Stimulated activated naive B cell treated with anti-CD40 and anti-IgM and Interleukin-4, amounts not matched to agents 10 μg/mL and 1 μg/mL and 100 μg/mL, for 72 hours (primary cell): ENCODE data around the gene GRIK1.
"Not testable (repeated sequence)": the region's sequence is repeated elsewhere in the genome, so short reads cannot be mapped to it uniquely, and the experiment has no call there.

Experiments used
- ATAC-seq, 2 donors: fragments of 150-1000 bp; cut with Tn5 transposase; replicated peaks; 2 replicates each; pipeline ENCODE4 v1.10.0; 2021; ENCODE audit warnings: moderate library complexity in 1 of 2
- DNase-seq: peaks from one replicate; pipeline ENCODE4 v3.0.0; 2021
- H3K27ac Mint-ChIP-seq: one replicate; pipeline ENCODE4 v1.8.0; 2022; ENCODE audit warnings: mild to moderate bottlenecking, mixed read lengths
- H3K27me3 Mint-ChIP-seq, 2 donors: one replicate each; pipeline ENCODE4 v1.8.0; 2022; ENCODE audit warnings: mixed read lengths in 2 of 2
- H3K36me3 Mint-ChIP-seq, 2 donors: one replicate each; pipeline ENCODE4 v1.8.0; 2022; ENCODE audit warnings: mixed read lengths in 2 of 2, mild to moderate bottlenecking in 1 of 2
- H3K4me1 Mint-ChIP-seq, 2 donors: one replicate each; pipeline ENCODE4 v1.8.0; 2022; ENCODE audit warnings: mixed read lengths in 2 of 2, mild to moderate bottlenecking in 1 of 2
- H3K4me3 Mint-ChIP-seq, 2 donors: one replicate each; pipeline ENCODE4 v1.8.0; 2022; ENCODE audit warnings: mild to moderate bottlenecking in 2 of 2, mixed read lengths in 2 of 2, moderate library complexity in 1 of 2
- H3K9me3 Mint-ChIP-seq, 2 donors: one replicate each; pipeline ENCODE4 v1.8.0; 2022; ENCODE audit warnings: mixed read lengths in 2 of 2, mild to moderate bottlenecking in 1 of 2

Gene GRIK1

DNA sequence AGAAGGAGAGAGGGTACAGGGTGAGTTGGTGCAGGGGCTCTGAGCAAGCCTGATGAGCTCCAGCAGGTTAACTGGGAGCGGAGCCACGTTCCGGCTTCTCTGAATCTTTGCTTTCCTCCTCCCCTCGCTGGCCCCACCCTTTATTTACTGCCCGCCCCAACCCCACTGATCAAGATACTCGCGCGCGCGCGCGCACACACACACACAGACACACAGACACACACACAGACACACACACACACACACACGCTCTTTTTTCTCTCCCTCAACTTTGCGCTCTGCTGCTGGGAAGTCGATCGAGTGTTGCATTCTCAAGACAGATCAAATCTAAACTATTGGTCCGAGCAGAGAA lies at the start of gene GRIK1:
Gene GRIK1, minus strand, starts transcription at position 73 of the 352 bp plus-strand sequence.
- H3K4me3 Mint-ChIP-seq: no peak within 1 kb of the TSS
- peaks cover 0 to 2% of the 10 kb centered on the region in 2 donors for H3K9me3 Mint-ChIP-seq
- H3K27me3 Mint-ChIP-seq: peaks cover 27 to 34% of the 10 kb centered on the region in 2 donors
- DNase-seq: no peak
- H3K27ac Mint-ChIP-seq: no peak within 1 kb of the TSS
- H3K36me3 Mint-ChIP-seq: peaks cover 0 to 3% of the 10 kb centered on the region in 2 donors
- H3K4me1 Mint-ChIP-seq: peaks cover 0 to 4% of the 10 kb centered on the region in 2 donors
- ATAC-seq: no peak

DNA sequence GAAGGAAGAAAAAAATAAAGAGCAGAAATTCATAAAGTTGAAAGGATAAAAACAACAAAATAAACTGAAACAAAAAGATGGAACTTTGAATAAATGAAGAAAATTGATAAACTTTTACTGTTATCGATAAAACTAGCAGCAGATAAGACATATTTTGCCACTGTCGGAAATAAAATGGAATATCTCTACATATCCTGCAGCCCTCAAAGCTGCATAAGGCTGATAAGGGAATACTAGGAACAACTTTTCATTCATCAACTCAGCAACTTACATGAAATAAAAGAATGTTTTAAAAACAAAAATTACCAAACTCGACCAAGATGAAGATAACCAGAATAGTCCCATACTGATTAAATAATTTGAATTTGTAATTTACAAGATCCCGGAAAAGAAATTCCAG lies 48.0 kb upstream of the GRIK1 start:
- H3K36me3 Mint-ChIP-seq: no peaks in the 10 kb centered on the region
- no peak overlapping the region for H3K27ac Mint-ChIP-seq
- no peaks in the 10 kb centered on the region for H3K4me1 Mint-ChIP-seq
- no peak for ATAC-seq
- peaks cover 5 to 6% of the 10 kb centered on the region in 2 donors for H3K9me3 Mint-ChIP-seq
- DNase-seq: no peak
- H3K4me3 Mint-ChIP-seq: no peak overlapping the region
- H3K27me3 Mint-ChIP-seq: no peaks in the 10 kb centered on the region

DNA sequence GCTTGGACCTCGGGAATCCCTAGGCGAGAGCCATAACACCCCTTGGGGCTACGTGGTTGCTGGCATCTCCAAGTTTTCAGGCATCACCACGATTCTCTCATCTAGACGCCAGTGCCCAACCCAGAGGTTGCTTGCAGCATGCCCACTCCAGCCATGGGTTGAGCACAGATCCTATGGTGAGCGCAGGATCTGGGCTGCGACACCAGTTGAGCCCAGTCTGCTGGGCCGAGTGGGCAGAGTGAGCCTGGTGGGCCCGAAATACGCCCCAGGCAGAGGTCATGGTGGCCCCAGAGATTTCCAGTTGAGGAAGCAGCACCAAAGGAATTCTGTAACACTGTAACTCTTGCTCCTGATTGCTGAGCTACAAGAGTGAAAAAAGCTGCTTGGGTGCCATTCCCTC lies 46.1 kb upstream of the GRIK1 start:
- Mint-ChIP-seq H3K4me1 (no peaks in the 10 kb centered on the region), H3K27me3 (no peaks in the 10 kb centered on the region), H3K4me3 (no peak overlapping the region), H3K27ac (no peak overlapping the region), H3K36me3 (no peaks in the 10 kb centered on the region), H3K9me3 (peaks cover 5 to 6% of the 10 kb centered on the region in 2 donors)
- DNase-seq (no peak), ATAC-seq (no peak)

DNA sequence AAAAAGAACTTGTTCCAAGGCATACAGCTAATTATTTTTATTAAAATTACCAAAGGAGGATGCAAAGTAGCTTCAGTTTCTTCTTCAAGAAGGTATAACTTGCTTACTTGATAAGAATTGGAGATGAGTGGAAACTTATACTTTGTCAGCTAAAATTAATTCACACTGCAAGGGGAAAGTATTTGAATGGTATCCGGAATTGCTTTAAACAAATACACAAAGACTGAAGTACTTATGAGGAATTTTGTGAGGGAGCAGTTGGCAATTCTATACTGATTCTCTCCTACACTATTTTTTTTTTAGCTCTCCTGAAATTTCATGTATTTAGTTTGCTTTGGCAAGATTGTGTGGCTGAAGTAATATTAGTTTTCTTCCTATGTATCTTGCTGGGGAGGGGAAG lies 39.2 kb upstream of the GRIK1 start:
- Mint-ChIP-seq H3K4me1 (no peaks in the 10 kb centered on the region), H3K4me3 (no peak overlapping the region), H3K9me3 (peaks cover 0 to 1% of the 10 kb centered on the region in 2 donors), H3K27ac (no peak overlapping the region), H3K27me3 (no peaks in the 10 kb centered on the region), H3K36me3 (no peaks in the 10 kb centered on the region)
- no peak for ATAC-seq
- DNase-seq: no peak

DNA sequence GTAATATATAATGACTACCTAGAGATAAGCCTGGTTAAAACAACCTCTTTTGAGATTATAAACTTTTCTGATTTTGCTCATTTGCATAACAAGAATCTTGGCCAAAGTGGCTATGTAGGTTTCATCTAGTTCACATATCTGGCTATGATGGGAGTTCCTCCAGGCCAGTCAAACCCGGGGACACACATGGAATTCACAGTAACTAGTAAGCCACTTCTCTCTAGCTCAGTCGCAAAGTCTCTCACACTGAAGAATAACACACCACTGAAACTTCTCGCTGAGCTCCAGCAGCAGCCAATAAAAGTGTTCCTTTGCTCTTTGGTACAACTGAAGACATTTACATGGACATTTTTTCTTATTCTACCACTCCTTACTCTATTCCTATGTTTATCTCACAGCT lies 36.0 kb upstream of the GRIK1 start:
- Mint-ChIP-seq H3K4me1 (no peaks in the 10 kb centered on the region), H3K36me3 (no peaks in the 10 kb centered on the region), H3K9me3 (peaks cover 0 to 2% of the 10 kb centered on the region in 2 donors), H3K27me3 (no peaks in the 10 kb centered on the region), H3K27ac (no peak overlapping the region), H3K4me3 (no peak overlapping the region)
- DNase-seq (no peak), ATAC-seq (no peak)

DNA sequence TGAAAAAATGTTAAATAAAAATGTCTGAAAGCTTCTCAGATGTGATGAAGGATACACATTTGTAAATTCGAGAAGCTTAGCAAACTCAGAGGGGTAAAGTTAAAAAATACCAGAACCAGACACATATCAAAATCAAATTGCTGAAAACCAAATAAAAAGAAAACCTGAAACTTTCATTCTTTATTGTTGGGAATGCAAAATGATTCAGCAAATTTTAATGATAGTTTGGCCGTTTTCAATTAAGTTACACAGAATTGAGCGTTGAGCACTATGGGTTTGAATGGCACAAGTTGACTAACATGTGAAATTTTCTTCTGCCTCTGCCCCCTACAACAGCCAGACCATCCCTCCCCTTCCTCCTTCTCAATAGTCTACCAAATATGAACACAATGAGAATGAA lies 33.5 kb upstream of the GRIK1 start:
- Mint-ChIP-seq H3K27ac (no peak overlapping the region), H3K4me1 (no peaks in the 10 kb centered on the region), H3K36me3 (no peaks in the 10 kb centered on the region), H3K9me3 (peaks cover 0 to 3% of the 10 kb centered on the region in 2 donors), H3K27me3 (no peaks in the 10 kb centered on the region), H3K4me3 (no peak overlapping the region)
- no peak for DNase-seq
- ATAC-seq: no peak

DNA sequence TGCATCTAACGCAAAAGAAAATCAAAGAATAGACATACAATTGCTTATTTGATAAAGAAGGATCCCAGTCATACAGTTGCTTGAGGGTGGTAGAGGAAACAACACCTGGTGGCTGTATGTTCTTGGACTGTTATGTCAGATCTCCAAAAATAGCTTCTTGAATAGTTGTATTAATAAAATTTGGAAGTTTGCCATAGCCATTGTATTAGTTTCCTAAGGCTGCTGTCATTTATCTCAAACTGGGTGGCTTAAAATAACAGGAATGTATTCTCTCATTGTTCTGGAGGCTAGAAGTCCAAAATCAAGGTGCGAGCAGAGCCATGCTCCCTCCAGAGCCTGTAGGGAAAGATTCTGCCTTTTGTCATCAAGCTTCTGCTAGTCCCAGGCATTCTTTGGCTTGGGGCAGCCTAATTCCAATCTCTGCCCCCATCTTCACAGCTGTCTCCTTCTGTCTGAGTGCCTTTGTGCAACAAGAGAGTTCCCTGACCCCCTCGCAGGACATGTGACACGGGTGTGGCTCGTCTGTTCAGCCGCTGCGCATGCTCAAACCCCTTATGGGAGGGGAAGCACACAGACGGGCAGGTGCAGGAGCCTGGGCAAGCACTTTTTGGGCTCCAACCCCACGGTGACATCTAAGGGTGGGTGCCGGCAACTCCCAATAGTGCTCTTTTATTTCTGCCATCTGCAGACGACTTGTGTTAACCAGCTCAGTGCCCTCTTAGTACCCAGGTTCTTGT lies 21.7 kb upstream of the GRIK1 start:
- no peak overlapping the region for H3K4me3 Mint-ChIP-seq
- no peaks in the 10 kb centered on the region for H3K36me3 Mint-ChIP-seq
- ATAC-seq: no peak
- no peaks in the 10 kb centered on the region for H3K27me3 Mint-ChIP-seq
- no peak for DNase-seq
- H3K9me3 Mint-ChIP-seq: no peaks in the 10 kb centered on the region
- no peak overlapping the region for H3K27ac Mint-ChIP-seq
- H3K4me1 Mint-ChIP-seq: no peaks in the 10 kb centered on the region

DNA sequence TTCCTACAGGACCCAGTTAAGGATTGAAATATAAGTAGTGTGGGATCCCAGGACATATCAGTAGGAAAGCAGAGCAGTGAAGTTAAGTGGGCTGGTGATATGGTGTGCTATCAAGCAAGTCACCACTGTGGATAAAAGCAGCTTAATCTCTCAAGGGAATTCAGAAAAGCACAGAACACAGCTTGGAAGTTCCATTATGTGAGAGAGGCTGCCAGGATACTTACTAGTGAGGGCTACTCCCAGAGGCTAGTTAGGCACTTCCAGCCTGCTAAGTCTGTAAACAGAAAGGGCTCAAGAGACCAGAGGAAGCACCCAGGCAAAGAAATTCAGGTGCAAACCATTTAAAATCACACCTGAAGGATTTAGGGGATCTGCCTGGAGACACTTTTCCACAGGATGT lies 18.8 kb upstream of the GRIK1 start:
- Mint-ChIP-seq H3K9me3 (no peaks in the 10 kb centered on the region), H3K4me3 (no peak overlapping the region)

DNA sequence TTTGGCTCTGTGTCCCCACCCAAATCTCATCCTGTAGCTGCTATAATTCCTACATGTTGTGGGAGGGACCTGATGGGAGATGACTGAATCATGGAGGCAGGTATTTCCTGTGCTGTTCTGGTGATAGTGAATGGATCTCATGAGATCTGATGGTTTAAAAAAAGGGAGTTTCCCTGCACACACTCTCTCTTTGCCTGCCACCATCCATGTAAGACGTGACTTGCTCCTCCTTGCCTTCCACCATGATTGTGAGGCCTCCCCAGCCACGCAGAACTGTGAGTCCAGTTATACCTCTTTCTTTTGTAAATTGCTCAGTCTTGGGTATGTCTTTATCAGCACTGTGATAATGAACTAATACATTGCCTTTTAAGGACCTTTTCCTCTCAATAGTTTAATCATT lies 18.2 kb upstream of the GRIK1 start:
- not testable (repeated sequence) for ATAC-seq, H3K4me1 Mint-ChIP-seq, DNase-seq, H3K27ac Mint-ChIP-seq, H3K4me3 Mint-ChIP-seq, H3K36me3 Mint-ChIP-seq, H3K9me3 Mint-ChIP-seq, H3K27me3 Mint-ChIP-seq

More for the DNA sequence above, 18.8 kb upstream of the GRIK1 start:
- DNase-seq (no peak), ATAC-seq (no peak)
- Mint-ChIP-seq H3K4me1 (no peaks in the 10 kb centered on the region), H3K36me3 (no peaks in the 10 kb centered on the region), H3K27ac (no peak overlapping the region), H3K27me3 (no peaks in the 10 kb centered on the region)

DNA sequence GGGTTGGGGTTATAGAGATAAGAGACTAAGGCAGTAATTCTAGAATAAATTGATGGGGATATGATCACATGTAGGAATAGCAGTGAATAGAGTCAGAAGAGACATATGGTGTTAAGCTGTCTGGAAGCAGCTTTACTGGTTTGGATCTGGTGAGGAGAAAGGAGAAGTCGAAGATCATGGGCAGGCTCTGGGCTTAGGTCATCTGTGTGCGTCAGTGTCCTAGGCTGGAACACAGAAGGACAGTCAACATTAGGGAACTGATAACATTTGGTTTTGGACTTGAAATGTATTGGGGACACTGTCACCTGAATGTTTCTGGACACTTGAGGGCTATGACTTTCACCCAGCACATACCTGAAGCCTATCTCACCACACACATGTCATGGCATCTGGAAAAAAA lies 13.9 kb upstream of the GRIK1 start:
- no peak overlapping the region for H3K4me3 Mint-ChIP-seq
- H3K27me3 Mint-ChIP-seq: no peaks in the 10 kb centered on the region
- ATAC-seq: no peak
- DNase-seq: no peak
- H3K36me3 Mint-ChIP-seq: no peaks in the 10 kb centered on the region
- H3K9me3 Mint-ChIP-seq: no peaks in the 10 kb centered on the region
- H3K27ac Mint-ChIP-seq: no peak overlapping the region
- no peaks in the 10 kb centered on the region for H3K4me1 Mint-ChIP-seq

DNA sequence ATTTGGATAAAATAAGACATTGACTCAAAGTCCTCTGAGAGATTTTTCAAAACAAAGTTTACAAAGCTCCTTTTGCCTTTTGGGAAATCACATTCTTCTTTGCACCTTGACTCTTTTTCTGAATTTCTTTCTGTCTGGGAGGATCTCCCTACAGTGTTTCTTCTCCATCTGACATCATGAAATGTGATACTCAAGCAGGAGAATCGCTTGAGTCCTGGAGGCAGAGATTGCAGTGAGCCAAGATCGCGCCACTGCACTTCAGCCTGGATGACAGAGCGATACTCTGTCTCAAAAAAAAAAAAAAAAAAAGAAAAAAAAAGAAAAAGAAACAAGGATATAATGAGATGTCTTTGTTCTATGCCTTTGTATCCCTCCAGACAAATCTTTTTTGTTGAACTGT lies 13.3 kb upstream of the GRIK1 start:
- DNase-seq (no peak), ATAC-seq (no peak)
- Mint-ChIP-seq H3K27me3 (no peaks in the 10 kb centered on the region), H3K4me1 (no peaks in the 10 kb centered on the region), H3K36me3 (no peaks in the 10 kb centered on the region), H3K27ac (no peak overlapping the region), H3K4me3 (no peak overlapping the region), H3K9me3 (no peaks in the 10 kb centered on the region)

DNA sequence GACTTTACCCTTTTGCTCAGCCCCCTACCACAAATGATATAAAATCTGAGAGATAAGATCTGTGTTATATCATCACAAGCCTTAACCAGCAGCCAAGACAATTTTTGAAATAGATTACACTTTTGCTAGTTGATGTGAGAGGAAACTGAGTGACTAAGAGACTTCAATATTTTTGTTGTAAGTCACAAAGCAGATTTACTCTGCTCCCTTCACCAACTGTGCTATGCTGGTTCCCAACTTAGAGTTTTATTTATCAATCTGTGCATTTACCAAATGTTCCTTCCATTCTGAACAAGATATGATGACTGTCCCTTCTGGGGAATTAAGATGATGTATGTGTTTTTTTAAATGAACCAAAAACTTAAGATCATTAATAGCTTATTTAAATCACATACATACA lies 12.1 kb upstream of the GRIK1 start:
- no peaks in the 10 kb centered on the region for H3K36me3 Mint-ChIP-seq
- H3K4me1 Mint-ChIP-seq: no peaks in the 10 kb centered on the region
- H3K4me3 Mint-ChIP-seq: no peak overlapping the region
- DNase-seq (no peak), ATAC-seq (no peak)
- no peaks in the 10 kb centered on the region for H3K27me3 Mint-ChIP-seq
- H3K9me3 Mint-ChIP-seq: no peaks in the 10 kb centered on the region
- no peak overlapping the region for H3K27ac Mint-ChIP-seq

DNA sequence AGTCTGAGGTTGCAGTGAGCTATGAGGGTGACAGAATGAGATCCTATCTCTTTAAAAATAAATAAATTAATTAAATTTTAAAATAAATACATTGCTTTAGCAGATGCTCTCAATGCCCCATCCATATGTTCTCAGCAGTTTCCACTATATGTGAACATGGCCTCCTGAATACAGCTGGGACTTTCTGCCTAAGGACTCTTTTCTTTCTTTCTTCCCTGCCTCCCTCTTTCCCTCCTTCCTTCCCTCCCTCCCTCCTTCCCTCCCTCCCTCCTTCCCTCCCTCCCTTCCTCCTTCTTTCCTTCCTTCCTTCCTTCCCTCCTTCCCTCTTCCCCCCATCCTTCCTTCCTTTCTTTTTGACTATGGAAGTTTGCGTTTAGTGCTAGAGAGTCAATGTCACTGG lies 10.2 kb upstream of the GRIK1 start:
- Mint-ChIP-seq H3K4me3 (no peak overlapping the region), H3K27me3 (no peaks in the 10 kb centered on the region), H3K27ac (no peak overlapping the region), H3K9me3 (no peaks in the 10 kb centered on the region), H3K4me1 (no peaks in the 10 kb centered on the region), H3K36me3 (no peaks in the 10 kb centered on the region)
- DNase-seq (no peak), ATAC-seq (no peak)

DNA sequence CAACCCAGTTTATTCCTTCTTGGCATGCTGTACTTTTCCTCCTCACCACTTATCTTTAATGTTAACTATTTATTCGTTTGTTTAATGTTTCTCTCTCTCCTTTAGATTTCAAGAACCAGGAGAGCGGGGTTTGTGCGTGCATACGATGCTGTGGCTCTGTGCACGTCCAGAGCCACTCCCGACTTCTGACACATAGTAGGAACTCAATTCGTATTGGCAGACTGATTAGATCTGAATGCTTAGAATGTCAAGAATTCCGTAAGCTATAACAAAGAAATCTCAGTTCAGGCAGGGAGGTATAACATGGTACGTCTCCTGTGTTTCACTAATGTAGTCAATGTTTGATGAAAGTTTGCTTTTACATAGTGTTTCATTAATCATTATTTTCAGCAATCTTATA lies 7.3 kb upstream of the GRIK1 start:
- Mint-ChIP-seq H3K27ac (no peak overlapping the region), H3K4me1 (no peaks in the 10 kb centered on the region), H3K9me3 (no peaks in the 10 kb centered on the region), H3K4me3 (no peak overlapping the region), H3K27me3 (no peaks in the 10 kb centered on the region), H3K36me3 (no peaks in the 10 kb centered on the region)
- ATAC-seq: no peak
- no peak for DNase-seq

DNA sequence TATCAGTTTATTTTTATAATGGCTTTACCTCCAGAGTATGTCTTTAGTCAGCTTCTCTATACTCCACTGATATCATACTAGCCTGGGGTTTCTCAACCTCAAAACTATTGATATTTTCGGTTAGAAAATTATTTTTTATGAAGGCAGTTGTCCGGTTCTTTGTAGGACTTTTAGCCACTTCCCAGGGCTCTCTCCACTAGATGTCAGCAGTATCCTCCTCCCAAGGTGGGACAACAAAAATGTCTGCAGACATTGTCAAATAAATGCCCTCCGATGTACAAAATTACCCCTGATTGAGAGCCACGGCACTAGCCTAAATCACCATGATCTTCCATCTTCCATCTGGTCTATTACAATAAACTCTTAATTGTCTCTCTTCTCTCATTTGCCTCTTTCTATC lies 4.1 kb upstream of the GRIK1 start:
- Mint-ChIP-seq H3K27ac (no peak overlapping the region), H3K27me3 (peaks cover 18 to 21% of the 10 kb centered on the region in 2 donors), H3K36me3 (peaks cover 0 to 3% of the 10 kb centered on the region in 2 donors), H3K9me3 (peaks cover 0 to 2% of the 10 kb centered on the region in 2 donors), H3K4me3 (no peak overlapping the region), H3K4me1 (peaks cover 0 to 4% of the 10 kb centered on the region in 2 donors)
- DNase-seq: no peak
- ATAC-seq: no peak

DNA sequence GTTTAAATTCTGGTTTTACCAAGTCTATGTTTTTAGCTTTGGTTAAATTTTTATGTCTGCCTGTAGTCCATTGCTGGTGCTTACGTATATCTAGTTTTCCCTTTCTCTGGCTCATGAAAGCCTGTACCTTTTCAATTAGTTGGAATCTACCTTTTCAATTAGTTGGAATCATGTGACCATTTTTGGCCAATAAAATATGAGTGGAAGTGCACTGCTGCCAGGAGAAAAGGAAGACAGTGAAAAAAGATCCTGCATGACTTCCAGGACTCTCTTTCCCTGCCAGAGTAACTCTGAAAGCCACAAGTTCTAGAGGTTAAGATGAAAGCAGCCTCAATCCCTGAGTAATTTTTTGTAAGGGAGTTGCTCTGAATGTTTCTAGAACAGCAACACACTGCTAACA lies 2.2 kb upstream of the GRIK1 start:
- peaks cover 0 to 2% of the 10 kb centered on the region in 2 donors for H3K9me3 Mint-ChIP-seq
- no peak overlapping the region for H3K27ac Mint-ChIP-seq
- peaks cover 0 to 3% of the 10 kb centered on the region in 2 donors for H3K36me3 Mint-ChIP-seq
- no peak overlapping the region for H3K4me3 Mint-ChIP-seq
- H3K27me3 Mint-ChIP-seq: peaks cover 27 to 34% of the 10 kb centered on the region in 2 donors
- ATAC-seq (no peak), DNase-seq (no peak)
- peaks cover 0 to 4% of the 10 kb centered on the region in 2 donors for H3K4me1 Mint-ChIP-seq
